CD4-positive, alpha-beta T cell treated with Interleukin-1 beta for 1 hour (primary cell): ENCODE measurements around the gene PARS2.

ENCODE experiments used
- DNase-seq, 2 donors: peaks; one replicate each; pipeline ENCODE4 v3.0.0-alpha.2; 2020 to 2022

Gene PARS2

DNA sequence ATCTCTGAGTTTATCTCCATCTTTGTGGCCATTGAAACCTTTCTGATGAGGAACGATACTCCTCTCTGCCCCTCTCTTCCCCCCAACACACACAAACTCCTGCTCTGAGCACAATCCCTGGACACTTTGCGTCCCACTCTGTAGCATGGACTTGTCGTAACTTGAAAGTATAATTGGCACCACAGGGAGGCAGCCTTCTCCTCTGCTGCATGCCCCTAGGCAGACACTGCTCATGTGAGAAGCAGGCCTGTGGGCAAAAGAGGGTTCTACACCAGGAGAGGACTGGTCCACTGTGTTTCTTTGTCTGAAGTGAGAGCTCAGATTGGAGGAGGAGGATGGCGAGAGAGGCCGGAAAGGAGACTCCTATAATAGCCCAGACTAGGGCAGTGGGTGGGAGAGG lies 3.8 kb upstream of the PARS2 start:
- no peak for DNase-seq

DNA sequence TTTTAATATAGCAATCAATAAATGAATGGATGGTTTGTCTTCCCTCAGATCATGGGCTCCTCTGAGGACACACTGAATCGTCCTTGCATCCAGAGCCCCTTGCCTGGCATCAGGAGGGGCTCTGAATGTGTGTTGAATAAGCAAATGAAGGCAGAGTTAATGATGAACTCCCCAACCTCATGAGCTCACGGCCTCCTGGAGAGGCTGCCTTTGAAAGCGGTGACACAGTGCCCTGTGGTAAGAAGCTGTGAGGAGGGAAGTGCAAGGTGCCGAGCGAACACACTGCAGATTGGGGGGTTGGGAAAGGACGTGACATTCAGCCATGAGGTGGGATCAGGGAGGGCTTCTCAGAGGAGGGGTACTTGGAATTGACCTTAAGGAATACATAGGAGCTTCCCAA lies 3.2 kb upstream of the PARS2 start:
- no peak for DNase-seq

DNA sequence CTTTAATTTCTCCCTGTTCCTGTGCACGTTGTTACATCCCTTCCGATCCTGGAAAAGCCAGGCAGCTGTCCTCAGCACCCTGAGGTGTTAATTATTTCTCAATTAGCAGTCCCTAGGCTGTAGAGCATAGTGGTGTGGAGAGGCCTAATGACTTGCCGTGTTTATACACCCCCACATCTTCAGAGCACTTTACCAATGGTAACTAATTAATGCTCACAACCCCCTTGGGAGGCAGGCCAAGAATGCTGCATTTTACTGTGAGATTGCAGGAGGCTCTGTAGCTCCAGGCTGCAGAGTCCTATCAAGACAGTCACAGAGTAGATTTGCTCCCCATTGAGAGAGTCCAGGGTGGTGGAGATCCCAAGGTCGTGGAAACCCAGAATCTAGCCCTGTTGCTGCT lies 2.4 kb upstream of the PARS2 start:
- no peak for DNase-seq

DNA sequence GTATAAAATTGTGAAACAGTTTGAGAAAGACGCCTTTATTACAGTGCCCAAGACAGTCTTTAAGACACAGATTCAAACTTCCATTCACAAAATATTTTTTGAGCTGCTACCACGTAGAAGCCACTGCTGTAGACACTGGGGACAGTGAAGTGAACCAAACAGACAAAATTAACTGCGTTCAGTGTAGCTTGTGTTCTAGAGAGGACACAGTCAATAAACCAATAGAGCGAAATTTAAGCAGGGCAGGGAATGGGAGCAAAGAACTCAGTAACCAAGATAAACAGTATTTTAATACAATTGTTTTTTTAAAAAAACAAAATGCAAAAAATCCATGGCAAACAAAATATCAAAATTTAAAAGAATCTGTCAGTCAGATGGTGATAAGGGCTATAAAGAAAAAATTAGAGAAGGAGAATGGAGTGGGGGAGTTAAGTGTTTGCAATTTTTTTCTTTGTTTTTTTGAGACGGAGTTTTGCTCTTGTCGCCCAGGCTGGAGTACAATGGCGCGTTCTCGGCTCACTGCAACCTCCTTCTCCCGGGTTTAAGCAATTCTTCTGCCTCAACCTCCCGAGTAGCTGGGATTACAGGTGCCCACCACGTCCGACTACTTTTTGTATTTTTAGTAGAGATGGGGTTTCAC lies 719 bp upstream of the PARS2 start:
- no peak for DNase-seq

DNA sequence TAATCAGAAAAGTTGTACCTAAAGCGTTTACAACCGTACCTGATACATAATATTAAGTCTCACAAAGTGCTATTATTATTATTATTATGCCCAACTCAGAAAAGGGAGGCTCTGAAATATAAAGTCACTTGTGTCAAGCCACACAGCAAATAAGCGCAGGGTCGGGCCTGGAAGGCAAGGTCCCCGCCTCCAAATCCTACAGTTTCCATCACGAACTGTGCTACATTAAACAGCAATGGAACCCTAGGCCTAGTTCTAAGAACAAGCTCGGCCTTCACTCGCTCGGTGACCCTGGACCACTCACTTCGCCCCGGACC lies 549 bp downstream of the PARS2 start:
- no peak for DNase-seq

DNA sequence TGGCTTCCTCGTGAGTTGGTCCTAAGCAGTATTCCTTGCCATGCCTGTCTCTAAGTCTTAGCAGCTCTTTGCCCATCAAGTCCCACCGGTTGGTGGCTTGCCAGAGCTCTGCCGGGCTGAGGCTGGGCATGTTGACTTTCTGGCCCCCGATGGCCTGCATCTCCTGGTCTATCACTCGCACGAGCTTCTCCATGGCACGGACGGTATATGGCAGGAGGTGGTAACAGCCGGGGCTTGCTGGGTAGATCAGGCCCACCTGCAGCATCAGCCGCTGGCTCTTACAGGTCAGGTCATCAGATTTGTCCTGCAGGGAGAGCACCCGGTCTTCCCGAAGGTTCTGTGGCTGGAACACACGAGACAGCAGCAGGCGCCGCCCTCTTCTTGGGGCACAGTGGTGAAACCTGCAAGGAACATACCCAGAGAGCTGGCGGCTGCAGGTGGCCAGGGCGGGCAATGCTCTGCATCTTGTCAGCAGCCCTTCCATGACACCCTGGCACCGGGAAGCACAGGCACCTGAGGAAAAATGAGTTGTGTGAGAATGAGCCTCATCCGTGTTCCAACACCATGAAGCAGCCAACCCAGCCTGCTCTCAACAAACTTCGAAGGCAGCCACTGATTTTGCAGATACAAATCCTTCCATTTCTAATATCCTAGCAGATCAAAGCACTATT lies 5.5 kb downstream of the PARS2 start:
- no peak for DNase-seq

DNA sequence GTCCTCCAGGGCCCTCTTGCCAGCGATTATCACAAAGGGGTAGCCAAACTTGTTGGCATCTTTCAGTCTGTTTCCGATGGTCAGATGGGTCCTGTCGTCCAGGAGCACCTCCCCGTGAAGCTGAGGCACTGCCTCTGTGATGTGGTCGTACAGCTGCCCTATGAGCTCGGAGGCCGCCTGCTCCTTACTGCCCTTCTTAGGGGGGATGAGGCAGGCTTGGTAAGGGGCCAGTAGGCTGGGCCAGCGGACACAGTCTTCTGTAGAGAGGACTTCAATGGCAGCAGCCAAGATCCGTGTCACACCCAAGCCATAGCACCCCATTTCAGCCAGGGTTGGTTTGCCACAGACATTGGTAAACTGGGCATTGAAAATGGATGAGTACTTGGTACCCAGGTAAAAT lies 6.5 kb downstream of the PARS2 start:
- DNase-seq, result no peak

DNA sequence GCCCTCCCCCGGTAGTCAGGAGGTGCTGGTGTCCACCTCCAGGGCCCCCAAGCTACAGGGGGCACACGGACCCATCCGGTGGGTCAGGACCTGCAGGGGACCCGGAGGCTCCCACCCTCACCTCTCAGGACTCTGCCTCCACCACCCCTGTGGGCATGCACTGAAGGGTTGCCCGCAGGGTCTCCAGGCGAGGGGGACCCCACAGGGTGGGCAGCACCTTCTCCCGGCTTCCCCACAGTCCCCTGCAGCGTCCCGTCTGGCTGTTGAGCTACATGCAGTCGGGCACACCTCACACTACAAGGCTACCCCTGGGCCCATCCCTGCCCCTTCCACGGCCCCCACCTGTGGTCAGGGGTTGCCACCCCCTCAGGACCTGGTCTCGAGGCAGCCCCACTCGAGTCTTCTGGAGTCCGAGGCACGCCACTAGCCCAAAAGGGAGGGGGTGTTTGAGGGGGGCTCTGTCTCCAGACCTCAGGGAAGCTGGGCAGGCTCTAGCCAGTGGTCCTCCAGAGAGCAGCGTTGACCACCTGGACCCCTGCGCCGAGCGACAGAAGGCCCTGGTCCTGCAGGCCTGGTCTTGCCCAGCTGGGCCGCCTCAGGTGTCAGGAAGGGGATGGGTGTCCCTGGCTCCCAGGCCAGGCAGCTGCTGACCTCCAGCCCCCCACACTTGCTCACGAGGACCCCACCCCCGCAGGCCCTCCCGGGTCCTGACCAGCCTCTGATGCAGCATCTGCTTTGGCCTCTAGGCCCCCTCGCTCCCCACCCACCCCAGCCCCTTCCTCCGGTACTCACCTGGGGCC lies 9.6 kb downstream of the PARS2 start:
- DNase-seq, result no peak

DNA sequence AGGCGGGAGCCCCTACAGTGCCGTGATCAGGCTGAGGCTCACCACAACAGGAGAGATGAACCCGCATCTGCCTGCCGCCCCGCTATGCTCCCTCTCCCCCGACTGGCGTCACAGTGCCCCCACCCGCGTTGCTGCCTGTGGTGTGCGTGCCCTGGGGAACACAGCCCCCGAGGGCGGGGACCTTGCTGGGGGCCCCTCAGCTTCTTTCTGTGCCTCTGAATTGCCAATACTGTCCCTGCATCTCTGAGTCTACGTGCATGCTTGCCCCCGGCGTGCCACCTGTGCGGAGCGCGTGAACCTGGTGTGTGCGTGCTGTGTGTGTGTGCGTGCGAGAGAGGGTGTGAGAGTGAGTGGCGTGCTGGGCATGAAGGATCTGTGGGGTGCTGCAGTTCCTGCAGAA lies 10.3 kb downstream of the PARS2 start:
- no peak for DNase-seq

DNA sequence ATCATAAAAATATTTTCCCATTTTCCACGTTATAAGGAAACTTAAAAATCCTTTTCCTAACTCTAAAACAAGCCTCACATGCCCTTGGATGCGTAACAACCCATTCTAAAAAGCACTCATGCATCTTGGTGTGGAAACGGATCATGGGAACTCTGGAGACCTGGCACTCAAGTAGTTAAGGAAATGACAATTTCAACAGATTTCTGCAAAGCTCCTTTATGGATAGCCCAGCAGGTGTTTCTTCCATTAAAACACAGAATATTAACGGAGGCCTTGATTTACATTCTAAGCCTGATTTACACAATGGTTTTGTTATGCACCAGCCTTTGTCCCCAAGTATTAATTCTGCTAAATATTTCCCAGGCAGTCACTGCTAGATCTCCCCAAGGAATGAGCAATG lies 12.9 kb downstream of the PARS2 start:
- no peak for DNase-seq

DNA sequence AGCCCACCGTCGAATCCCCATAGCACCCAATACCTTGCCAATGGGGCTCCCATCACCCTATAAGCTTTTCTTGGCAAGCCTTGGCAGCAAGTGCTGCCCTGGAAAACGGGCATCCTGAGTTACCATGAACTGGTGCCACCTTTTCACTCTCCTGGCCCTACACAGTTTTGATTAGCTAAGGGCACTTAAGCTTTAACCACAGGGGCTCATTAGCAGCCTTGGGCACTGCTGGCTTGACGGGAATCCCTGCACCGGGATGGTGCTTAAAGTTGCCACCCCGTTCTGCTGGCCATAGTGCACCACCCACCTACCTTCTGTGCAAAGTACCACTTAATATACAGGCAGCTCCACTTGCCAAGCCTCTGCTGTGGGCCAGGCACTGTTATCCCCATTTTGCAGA lies 13.7 kb downstream of the PARS2 start:
- DNase-seq, result no peak

DNA sequence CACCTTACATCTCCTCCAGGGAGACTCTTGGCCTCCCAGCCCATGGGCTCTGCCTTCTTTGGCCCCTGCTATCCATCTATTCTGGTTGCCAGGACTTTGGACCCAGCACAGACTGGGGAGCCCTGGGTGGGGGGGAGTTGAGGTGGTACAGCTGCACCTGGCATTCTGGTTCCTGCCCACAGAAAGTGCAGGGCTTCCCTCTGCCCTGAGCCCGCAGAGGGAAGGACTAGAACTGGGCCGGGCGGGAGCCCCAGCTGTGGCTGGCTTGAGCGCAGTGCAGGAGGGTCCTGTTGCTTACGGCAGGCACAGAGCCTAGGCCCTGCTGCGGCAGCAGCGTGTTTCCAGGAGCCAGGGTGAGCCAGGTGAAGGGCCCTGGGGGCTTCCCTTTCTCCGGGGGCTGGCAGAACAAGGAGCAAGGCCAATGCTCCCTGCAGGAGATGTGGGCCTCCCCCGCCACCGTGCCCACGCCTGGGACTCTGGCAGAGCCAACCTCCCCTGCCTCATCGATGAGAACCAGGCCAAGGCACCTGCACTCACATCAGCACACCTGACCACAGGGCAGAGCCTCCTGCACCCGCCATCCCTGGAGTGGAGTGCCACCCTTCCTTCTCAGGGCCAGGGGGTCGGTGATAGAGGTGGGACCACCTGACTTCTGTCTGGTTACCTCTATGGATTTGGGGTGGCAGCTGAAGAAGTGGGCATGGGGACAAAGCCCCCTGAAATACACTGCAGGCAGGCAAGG lies 16.1 kb downstream of the PARS2 start:
- DNase-seq, result no peak

DNA sequence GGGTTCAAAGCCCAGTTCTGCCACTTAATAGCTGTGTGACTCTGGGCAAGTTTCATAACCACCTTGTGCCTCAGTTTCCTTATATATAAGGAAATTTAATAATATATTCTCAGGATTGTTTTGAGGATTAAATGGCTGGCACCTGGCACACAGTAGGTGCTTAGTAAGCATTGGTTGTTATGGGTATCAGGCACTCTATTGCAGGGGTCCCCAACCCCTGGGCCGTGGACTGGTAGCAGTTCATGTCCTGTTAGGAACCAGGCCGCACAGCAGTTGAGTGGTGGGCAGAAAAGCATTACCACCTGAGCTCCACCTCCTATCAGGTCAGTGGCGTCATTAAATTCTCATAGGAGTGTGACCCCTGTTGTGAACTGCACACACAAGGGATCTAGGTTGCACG lies 18.5 kb downstream of the PARS2 start:
- no peak for DNase-seq

DNA sequence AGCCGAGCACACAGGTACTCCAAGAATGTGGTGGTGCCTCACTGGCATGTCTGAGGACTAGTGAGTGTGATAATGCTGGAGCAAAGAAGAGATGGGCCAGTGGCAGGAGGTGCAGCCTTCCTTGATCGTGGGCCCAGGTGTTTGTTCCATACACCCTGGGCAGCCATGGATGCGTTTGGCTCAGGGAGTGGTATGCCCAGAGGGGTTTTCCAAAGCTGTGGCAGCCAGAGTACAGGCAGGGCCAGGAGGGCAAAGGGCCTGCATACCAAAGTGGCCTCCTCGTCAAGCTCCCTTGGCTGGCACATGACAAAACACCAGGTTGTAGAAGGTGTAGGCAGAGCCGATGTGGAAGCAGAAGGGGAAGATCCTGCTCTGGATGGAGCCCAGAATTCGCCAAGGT lies 19.0 kb downstream of the PARS2 start:
- no peak for DNase-seq

DNA sequence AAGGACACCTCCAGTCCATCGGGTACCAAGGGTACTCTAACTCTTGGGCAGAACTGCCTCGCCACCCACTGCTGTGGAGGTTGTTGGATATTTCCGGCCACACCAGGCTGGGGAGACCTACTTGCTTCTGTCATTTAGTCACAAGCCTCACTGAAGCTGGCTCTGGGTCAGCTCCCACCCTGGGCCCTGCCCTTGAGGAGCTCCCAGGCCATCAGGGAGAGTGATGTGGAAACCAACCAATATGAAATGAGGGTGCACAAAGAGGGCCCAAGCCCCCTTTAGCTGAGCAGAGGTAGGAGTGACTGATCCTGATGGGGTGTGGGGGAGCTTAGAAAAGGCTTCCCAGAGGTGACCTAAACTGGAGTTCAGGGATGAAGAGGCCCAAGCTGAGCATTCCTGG lies 19.6 kb downstream of the PARS2 start:
- no peak for DNase-seq

DNA sequence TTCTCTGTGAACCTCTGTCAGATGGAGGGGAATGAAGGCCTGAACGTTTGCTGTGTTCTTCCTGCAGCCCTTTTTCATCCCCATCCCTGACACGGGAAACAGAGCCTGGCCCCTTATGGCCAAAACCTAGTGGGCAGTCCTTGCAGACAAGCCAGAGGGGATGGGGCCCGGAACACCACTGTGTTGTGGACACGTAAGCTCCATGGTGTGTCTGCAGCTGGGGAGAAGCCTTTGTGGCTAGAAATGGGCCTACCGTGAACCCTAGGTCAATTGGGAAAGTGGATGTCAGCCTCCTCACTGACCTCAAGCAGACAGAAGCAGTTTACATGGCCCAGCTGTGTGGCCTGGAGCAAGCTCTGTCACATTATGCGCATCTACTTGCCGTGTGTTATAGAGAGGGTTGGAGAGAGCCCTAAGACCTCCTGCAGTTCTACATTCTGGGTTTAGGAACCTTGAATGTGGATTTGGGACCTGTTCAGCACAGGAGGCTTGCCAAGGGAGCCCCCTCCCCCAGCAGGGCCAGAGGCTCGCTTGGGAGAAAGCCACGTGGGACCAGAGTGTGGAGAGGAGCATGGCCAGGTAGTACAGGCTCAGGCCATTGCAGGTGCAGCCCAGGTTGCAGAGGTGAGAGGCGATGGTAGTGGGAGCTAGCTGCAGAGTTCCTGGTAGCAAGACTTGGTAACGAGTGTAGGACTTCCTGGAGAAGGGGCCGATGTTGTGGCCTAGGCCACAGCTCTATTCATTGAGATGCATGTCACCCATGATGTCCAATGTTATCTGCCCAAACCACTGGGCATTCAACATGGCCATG lies 20.7 kb downstream of the PARS2 start:
- DNase-seq, result no peak

DNA sequence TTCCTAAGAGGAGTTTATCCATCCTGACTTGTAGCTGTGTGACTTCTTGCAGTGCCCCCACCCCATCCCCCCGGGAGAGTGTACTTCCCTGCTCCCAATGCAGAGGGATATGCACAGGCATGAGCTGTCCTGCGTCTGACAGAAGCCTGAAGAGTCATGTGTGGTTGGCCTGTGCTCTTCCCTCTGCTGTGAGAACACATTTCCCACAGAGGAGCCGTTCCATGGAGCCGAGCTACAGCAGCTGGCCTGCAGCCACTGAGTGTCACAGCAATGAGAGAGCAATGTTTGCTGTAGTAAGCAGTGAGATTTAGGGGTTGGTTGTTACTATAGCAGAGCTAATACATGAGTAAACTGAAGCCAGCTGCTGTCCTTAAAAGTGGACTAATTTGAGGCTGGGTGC lies 22.0 kb downstream of the PARS2 start:
- DNase-seq, result no peak

DNA sequence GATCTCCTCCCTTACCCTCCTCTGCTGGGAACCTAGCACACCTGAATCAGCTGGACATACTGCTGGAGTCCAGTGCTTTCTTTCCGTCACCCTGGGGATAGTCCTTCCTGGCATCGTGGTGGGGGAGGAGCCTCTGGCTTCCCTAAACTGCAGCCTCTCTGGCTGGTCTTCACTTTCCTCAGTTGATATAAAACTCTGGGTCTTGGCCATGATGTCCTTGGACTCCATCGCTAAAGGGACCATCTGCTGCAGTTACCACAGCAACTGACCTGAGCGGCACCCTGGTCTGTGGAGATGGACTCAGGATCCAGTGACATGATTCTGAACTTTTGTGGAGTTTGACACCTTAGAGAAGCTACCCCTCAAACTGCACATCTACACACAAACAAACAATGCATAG lies 22.8 kb downstream of the PARS2 start:
- no peak for DNase-seq

DNA sequence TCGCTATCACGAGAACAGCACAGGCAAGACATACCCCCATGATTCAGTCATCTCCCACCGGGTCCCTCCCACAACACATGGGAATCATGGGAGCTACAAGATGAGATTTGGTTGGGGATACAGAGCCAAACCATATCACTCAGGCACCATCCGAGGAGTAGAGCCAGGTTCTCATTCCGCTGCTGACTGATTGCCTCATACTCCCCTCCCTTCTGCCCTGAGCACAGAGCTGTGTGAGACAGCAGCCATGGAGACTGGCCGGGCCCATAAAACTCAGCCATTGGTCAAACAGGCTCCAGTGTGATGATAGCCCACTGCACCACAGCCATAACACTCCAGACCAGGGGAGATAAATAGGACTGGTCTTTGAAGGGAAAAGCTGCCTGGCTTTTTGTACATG lies 26.1 kb downstream of the PARS2 start:
- no peak for DNase-seq

DNA sequence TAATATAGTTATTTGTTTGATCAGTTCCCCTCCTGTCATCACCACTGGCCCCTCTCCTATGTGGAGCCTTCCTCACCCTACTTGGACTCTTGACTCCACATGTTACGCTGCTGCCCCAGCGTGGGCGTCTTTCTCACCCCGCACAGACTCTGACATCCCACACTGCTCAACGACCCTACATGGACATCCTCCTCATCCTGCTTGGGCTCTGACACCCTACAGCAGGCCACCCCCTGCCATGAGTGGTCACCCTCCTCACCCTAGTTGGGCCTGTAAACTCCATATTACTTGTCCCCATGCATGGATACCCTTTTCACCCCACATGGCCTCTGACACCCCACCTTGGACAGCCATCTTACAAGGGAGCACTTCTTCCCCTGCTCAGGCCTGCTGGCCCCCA lies 27.6 kb downstream of the PARS2 start:
- no peak for DNase-seq

DNA sequence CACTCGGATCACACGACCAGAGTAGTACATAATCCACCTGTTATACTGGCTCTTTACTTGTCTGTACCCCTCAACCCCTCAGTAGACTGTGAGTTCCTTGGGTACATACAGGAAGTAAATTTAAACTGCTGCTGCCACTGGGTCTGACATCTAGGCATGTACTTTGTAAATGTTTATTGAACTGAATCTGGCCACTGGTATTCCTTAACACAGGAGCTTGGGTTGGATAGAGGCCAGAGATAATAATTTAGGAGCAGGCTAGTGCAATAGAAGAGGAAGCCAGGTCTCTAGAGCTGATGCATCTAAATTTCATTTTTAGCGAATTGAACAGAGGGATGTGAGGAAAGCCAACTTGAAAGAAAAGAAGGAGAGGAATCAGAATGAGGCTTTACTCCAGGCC lies 36.3 kb downstream of the PARS2 start:
- no peak for DNase-seq

DNA sequence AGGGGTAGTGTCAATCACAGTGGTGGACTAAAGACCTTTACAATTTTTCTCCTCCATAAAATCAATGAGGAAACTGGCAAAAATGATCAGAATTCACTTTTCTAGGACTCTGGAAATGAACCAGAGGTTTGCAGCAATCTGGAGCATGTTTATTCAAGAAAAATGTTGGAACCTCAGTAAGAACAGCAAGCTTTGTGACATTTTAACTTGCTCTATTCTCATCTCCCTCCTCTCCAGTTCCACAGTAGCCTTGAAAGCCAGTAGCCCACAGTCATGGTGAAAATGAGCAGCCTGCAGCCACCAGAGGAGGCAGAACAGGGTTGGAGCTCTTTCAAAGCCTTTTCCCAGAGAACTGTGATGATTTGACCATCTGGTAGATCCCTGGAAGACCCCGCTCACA lies 39.6 kb downstream of the PARS2 start:
- DNase-seq, result no peak

DNA sequence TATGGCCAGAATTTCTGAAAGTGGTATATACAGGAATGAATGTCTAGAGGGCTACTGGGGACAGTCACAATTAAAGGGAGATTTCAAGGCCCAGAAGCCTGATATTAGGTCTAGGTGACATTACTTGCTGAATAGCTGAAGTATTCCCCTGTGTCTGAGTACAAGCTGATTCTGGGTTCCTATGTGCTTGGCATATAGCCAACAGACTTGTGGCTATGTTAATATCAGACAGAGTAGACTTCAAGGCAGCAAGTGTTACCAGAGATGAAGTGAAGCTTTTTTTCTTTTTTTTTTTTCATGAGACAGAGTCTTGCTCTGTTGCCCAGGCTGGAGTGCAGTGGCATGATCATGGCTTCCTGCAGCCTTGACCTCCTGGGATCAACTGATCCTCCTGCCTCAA lies 40.3 kb downstream of the PARS2 start:
- no peak for DNase-seq
